Sigmoid colon (tissue), 7 donors: ENCODE results near the gene PADI1. TPM values are rescaled to one million over a fixed set of nuclear protein-coding genes. Genes with fewer than 3 reads are reported as not detected.

Experiments
- DNase-seq: peaks from one replicate; pipeline ENCODE4 v3.0.0-alpha.2; 2019
- H3K27ac ChIP-seq, 4 donors: fragments of 200-600 bp; sonication (generic); one replicate each; pipeline ENCODE4 v1.5.1; 2016 to 2019; ENCODE audit warnings: mild to moderate bottlenecking in 1 of 4
- H3K27me3 ChIP-seq, 3 donors: fragments of 200-600 bp; sonication (generic); one replicate each; pipeline ENCODE4 v1.5.1; 2019; ENCODE audit warnings: mild to moderate bottlenecking in 1 of 3
- H3K36me3 ChIP-seq, 4 donors: fragments of 200-600 bp; sonication (generic); one replicate each; pipeline ENCODE4 v1.5.1; 2016 to 2019
- H3K4me1 ChIP-seq, 4 donors: fragments of 200-600 bp; sonication (generic); one replicate each; pipeline ENCODE4 v1.5.1; 2017 to 2019
- H3K4me3 ChIP-seq, 4 donors: fragments of 200-600 bp; sonication (generic); one replicate each; pipeline ENCODE4 v1.5.1; 2017 to 2019; ENCODE audit warnings: mild to moderate bottlenecking in 2 of 4, moderate library complexity in 1 of 4
- H3K9me3 ChIP-seq, 4 donors: fragments of 200-600 bp in 3 of 4; sonication (generic) in 3 of 4; one replicate each; pipeline versions ENCODE4 v1.5.1 to v1.6.1; 2013 to 2019
- CTCF ChIP-seq, 4 experiments: fragments of 450-650 bp in 3 of 4; fragments of 200-600 bp in 1 of 4; IDR thresholded peaks; one replicate each; pipeline ENCODE4 v1.5.1; 2016 to 2019; ENCODE audit warnings: antibody characterized with exemption in 4 of 4, mild to moderate bottlenecking in 3 of 4, moderate library complexity in 2 of 4
- EP300 ChIP-seq, 4 donors: sonication (generic); formaldehyde crosslinking; IDR thresholded peaks; one replicate each; pipeline ENCODE4 v1.6.1; 2017; ENCODE audit warnings: antibody characterized with exemption in 4 of 4
- POLR2A ChIP-seq, 2 donors: fragments of 450-650 bp; IDR thresholded peaks; one replicate each; pipeline ENCODE4 v1.6.1; 2016; ENCODE audit warnings: antibody characterized with exemption in 2 of 2, mild to moderate bottlenecking in 2 of 2, moderate library complexity in 2 of 2
- POLR2AphosphoS5 ChIP-seq, 4 donors: sonication (generic); formaldehyde crosslinking; IDR thresholded peaks; one replicate each; pipeline ENCODE4 v1.6.1; 2017; ENCODE audit warnings: antibody characterized with exemption in 4 of 4
- WGBS, 2 donors: extraction: QIAGEN DNeasy Blood & Tissue Kit; methylation state at CpG; one replicate each; pipeline ENCODE4 v1.1.7; 2013; 5-methylcytosine and 5-hydroxymethylcytosine counted together
- intact Hi-C: fragments of 100-400 bp; cut with DNase I; formaldehyde crosslinking; loops from one replicate; pipeline ENCODE4 v1.15.1; 2023
- polyA plus RNA-seq, 3 donors: library from polyadenylated mRNA; stranded (reverse); fragments of 200-250 nt; gene quantifications; one replicate each; pipeline ENCODE4 v1.2.3, GENCODE V29; 2013
- total RNA-seq, 4 donors: library from RNA; depleted of rRNA; stranded (reverse); fragments of >200 nt; gene quantifications; one replicate each; pipeline ENCODE4 v1.1.0, GENCODE V29; 2016
- donor health status: healthy with polysubstance abuse.
- donor health status: Bipolar disorder and iron deficiency.
- donor health status: healthy.

Gene PADI1
- total and polyA plus RNA-seq, 7 donors, result under 0.01 to 0.92 (median 0.63) TPM; not detected in 4

GRCh38 chr1:17184822-17185484 lies 20.0 kb upstream of the PADI1 start:
- Histone ChIP-seq H3K9me3 (no peaks in the 10 kb centered on the region), H3K27me3 (peaks cover 0 to 4% (median 0%) of the 10 kb centered on the region in 3 donors), H3K4me3 (no peak overlapping the region), H3K4me1 (no peaks in the 10 kb centered on the region), H3K27ac (no peak overlapping the region), H3K36me3 (no peaks in the 10 kb centered on the region)
- intact Hi-C loops, result no loop called here
- WGBS, 2 donors, result 63 to 69% methylated on average over 13 of the region's 13 CpGs
- DNase-seq, result no peak
- TF ChIP-seq POLR2A (IDR thresholded peaks at IDR 0.05), result no peak
- TF ChIP-seq CTCF (IDR thresholded peaks at IDR 0.05), result no peak
- TF ChIP-seq EP300 (IDR thresholded peaks at IDR 0.05), result no peak
- TF ChIP-seq POLR2AphosphoS5 (IDR thresholded peaks at IDR 0.05), result no peak

GRCh38 chr1:17185485-17185860 lies 19.5 kb upstream of the PADI1 start:
- intact Hi-C loops, result no loop called here
- WGBS, 2 donors, result 87 to 88% methylated on average over 3 of the region's 3 CpGs
- Histone ChIP-seq H3K4me3 (no peak overlapping the region), H3K9me3 (no peaks in the 10 kb centered on the region), H3K27ac (no peak overlapping the region), H3K36me3 (no peaks in the 10 kb centered on the region), H3K4me1 (no peaks in the 10 kb centered on the region), H3K27me3 (peaks cover 0 to 4% (median 0%) of the 10 kb centered on the region in 3 donors)
- TF ChIP-seq POLR2AphosphoS5 (IDR thresholded peaks at IDR 0.05), result no peak
- TF ChIP-seq EP300 (IDR thresholded peaks at IDR 0.05), result no peak
- TF ChIP-seq CTCF (IDR thresholded peaks at IDR 0.05), result no peak
- no peak for TF ChIP-seq POLR2A (IDR thresholded peaks at IDR 0.05)
- no peak for DNase-seq

GRCh38 chr1:17186216-17186909 lies 18.6 kb upstream of the PADI1 start:
- H3K36me3 ChIP-seq, result no peaks in the 10 kb centered on the region
- peaks cover 0 to 4% (median 0%) of the 10 kb centered on the region in 3 donors for H3K27me3 ChIP-seq
- H3K4me1 ChIP-seq, result no peaks in the 10 kb centered on the region
- no peak overlapping the region for H3K27ac ChIP-seq
- no peak overlapping the region for H3K4me3 ChIP-seq
- intact Hi-C loops, result no loop called here
- no peaks in the 10 kb centered on the region for H3K9me3 ChIP-seq
- DNase-seq, result peak; percentile 53
- WGBS, 2 donors, result 63 to 64% methylated on average over 9 of the region's 9 CpGs
- no peak for TF ChIP-seq CTCF (IDR thresholded peaks at IDR 0.05)
- no peak for TF ChIP-seq POLR2AphosphoS5 (IDR thresholded peaks at IDR 0.05)
- no peak for TF ChIP-seq POLR2A (IDR thresholded peaks at IDR 0.05)
- TF ChIP-seq EP300 (IDR thresholded peaks at IDR 0.05), result no peak

GRCh38 chr1:17187051-17187450 lies 17.9 kb upstream of the PADI1 start:
- H3K4me1 ChIP-seq, result no peaks in the 10 kb centered on the region
- 69 to 76% methylated on average over 6 of the region's 6 CpGs for WGBS, 2 donors
- no peaks in the 10 kb centered on the region for H3K9me3 ChIP-seq
- no peak overlapping the region for H3K27ac ChIP-seq
- DNase-seq, result peak; percentile 10
- intact Hi-C loops, result no loop called here
- no peaks in the 10 kb centered on the region for H3K36me3 ChIP-seq
- TF ChIP-seq EP300 (IDR thresholded peaks at IDR 0.05), result no peak
- peaks cover 0 to under 1% (median 0%) of the 10 kb centered on the region in 3 donors for H3K27me3 ChIP-seq
- H3K4me3 ChIP-seq, result no peak overlapping the region

GRCh38 chr1:17188217-17188616 lies 16.7 kb upstream of the PADI1 start:
- no peaks in the 10 kb centered on the region for H3K4me1 ChIP-seq
- 76 to 92% methylated on average over 2 of the region's 2 CpGs for WGBS, 2 donors
- H3K9me3 ChIP-seq, result no peaks in the 10 kb centered on the region
- DNase-seq, result no peak
- TF ChIP-seq EP300 (IDR thresholded peaks at IDR 0.05) (no peak), CTCF (IDR thresholded peaks at IDR 0.05) (no peak), POLR2A (IDR thresholded peaks at IDR 0.05) (no peak), POLR2AphosphoS5 (IDR thresholded peaks at IDR 0.05) (no peak)
- no peaks in the 10 kb centered on the region for H3K36me3 ChIP-seq
- H3K27me3 ChIP-seq, result no peaks in the 10 kb centered on the region
- intact Hi-C loops, result no loop called here
- H3K27ac ChIP-seq, result no peak overlapping the region
- no peak overlapping the region for H3K4me3 ChIP-seq
